Measurements from ENCODE around the gene CDC20. TPM values are rescaled to one million over a fixed set of nuclear protein-coding genes. Genes with fewer than 3 reads are reported as not detected.

Gene CDC20
- total RNA-seq, 2 donors from 2014 or later, result 2.2 to 14.9 TPM

DNA sequence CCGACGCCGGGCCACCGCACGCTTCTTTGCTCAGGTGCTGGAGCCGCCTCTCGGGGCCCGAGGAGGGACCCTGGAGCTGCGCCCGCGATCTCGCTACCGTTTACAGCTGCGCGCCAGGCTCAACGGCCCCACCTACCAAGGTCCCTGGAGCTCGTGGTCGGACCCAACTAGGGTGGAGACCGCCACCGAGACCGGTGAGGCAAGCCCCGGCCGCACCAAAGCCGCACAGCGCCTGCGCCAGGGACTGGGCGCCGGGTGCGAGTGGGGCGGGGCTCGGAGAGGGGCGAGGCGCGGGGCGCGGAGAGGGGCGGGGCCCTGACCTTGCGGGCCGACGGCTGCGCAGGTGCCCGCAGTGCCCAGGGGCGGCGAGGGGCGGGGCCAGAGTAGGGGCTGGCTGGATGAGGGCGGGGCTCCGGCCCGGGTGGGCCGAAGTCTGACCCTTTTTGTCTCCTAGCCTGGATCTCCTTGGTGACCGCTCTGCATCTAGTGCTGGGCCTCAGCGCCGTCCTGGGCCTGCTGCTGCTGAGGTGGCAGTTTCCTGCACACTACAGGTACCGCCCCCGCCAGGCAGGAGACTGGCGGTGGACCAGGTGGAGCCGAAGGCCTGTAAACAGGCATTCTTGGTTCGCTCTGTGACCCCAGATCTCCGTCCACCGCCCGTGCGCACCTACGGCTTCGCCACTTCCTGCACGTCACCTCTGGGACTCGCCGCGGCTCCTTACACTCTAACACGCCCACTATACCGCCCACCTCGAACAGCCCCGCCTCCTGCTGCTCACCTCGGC lies 9.8 kb upstream of the CDC20 start:
- intact Hi-C loops (cut with DNase I), result loop anchor here (2.0 kb wide), 1 partner anchor 52 kb away; no protein-coding TSS in a partner anchor
- peak; percentile 87 for DNase-seq (ENCODE audit: low spot score)

DNA sequence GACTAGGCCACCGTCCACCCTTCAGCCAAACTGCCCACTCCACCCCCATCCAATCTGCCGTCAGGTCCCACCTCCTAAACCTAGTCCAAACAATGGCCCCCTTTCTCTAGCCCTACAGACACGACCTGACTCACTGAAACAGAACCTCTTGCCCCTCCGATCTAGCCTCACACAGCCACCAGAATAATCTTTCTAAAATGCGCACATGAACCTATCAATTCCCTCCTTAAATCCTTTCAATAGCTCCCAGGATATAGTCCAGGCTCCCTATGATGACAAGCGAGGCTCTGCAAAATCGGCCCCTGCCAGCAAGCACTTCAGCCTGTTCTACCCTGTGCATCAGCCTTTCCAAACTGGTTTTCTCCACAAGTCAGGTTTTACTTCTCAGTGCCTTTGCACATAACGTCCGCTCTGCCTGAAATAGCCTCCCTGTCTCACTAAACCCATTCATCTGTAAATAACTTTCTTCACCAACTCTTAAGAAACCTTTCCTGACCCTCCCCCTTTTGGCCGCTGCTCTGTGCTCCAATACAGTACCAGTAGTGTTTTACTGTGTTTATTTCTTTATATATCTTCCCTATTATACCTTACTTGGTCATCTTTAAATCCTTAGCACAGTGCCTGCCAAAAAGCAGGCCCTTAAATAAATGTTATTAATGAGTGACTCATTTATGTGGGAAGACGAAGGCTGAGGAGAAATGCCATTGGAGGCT lies 9.0 kb upstream of the CDC20 start:
- H3K27me3 ChIP-seq (replicated peaks; ENCODE audit: insufficient read depth), result no peaks in the 10 kb centered on the region
- no peaks in the 10 kb centered on the region for H3K36me3 ChIP-seq
- TF ChIP-seq POLR2AphosphoS5 (IDR thresholded peaks at IDR 0.05), result peak; percentile 61
- TF ChIP-seq POLR2A (IDR thresholded peaks at IDR 0.05), result no peak
- intact Hi-C loops (cut with DNase I), result loop anchor here (2.0 kb wide), 1 partner anchor 53 kb away; no protein-coding TSS in a partner anchor
- peak overlapping the region; percentile 96 to 97 for H3K27ac ChIP-seq
- H3K4me1 ChIP-seq (replicated peaks), result no peaks in the 10 kb centered on the region
- DNase-seq (ENCODE audit: low spot score), result peak; percentile 68
- peak overlapping the region; percentile 45 to 52 for H3K4me3 ChIP-seq
- H3K9me3 ChIP-seq, result no peaks in the 10 kb centered on the region
- WGBS, result 22% methylated on average over 11 of the region's 11 CpGs

More for the DNA sequence above, 9.8 kb upstream of the CDC20 start:
- Histone ChIP-seq H3K9me3 (no peaks in the 10 kb centered on the region), H3K27ac (peak overlapping the region; percentile 96 to 97), H3K4me1 (replicated peaks) (no peaks in the 10 kb centered on the region), H3K27me3 (replicated peaks; ENCODE audit: insufficient read depth) (no peaks in the 10 kb centered on the region), H3K4me3 (peak overlapping the region; percentile 45 to 52), H3K36me3 (no peaks in the 10 kb centered on the region)
- 24% methylated on average over 43 of the region's 72 CpGs for WGBS
- peak; percentile 74 for TF ChIP-seq POLR2A (IDR thresholded peaks at IDR 0.05)
- TF ChIP-seq, protein P1, sequence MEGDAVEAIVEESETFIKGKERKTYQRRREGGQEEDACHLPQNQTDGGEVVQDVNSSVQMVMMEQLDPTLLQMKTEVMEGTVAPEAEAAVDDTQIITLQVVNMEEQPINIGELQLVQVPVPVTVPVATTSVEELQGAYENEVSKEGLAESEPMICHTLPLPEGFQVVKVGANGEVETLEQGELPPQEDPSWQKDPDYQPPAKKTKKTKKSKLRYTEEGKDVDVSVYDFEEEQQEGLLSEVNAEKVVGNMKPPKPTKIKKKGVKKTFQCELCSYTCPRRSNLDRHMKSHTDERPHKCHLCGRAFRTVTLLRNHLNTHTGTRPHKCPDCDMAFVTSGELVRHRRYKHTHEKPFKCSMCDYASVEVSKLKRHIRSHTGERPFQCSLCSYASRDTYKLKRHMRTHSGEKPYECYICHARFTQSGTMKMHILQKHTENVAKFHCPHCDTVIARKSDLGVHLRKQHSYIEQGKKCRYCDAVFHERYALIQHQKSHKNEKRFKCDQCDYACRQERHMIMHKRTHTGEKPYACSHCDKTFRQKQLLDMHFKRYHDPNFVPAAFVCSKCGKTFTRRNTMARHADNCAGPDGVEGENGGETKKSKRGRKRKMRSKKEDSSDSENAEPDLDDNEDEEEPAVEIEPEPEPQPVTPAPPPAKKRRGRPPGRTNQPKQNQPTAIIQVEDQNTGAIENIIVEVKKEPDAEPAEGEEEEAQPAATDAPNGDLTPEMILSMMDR (IDR thresholded peaks at IDR 0.05), result peak in 1 of 4 experiments; percentile 11
- peak; percentile 74 for TF ChIP-seq POLR2AphosphoS5 (IDR thresholded peaks at IDR 0.05)

DNA sequence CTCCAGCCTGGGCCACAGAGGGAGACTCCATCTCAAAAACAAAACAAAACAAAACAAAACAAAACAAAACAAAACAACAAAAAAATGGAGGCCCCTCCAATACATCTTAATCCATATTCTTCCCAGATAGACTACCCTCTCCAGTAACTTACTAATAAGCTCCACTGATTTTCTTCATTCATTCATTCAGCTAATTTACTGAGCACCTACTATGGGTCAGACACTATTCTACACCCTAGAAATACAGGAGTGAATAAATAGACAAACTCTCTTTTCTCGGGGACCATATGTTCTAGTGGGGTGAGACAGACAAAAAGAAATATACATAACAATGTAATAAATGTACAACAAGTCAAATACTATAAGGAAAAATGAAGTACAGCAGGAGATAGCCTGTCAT lies 7.8 kb upstream of the CDC20 start:
- no peak for TF ChIP-seq POLR2AphosphoS5 (IDR thresholded peaks at IDR 0.05)
- TF ChIP-seq, protein P1 (IDR thresholded peaks at IDR 0.05), result no peak
- no peak for TF ChIP-seq POLR2A (IDR thresholded peaks at IDR 0.05)

DNA sequence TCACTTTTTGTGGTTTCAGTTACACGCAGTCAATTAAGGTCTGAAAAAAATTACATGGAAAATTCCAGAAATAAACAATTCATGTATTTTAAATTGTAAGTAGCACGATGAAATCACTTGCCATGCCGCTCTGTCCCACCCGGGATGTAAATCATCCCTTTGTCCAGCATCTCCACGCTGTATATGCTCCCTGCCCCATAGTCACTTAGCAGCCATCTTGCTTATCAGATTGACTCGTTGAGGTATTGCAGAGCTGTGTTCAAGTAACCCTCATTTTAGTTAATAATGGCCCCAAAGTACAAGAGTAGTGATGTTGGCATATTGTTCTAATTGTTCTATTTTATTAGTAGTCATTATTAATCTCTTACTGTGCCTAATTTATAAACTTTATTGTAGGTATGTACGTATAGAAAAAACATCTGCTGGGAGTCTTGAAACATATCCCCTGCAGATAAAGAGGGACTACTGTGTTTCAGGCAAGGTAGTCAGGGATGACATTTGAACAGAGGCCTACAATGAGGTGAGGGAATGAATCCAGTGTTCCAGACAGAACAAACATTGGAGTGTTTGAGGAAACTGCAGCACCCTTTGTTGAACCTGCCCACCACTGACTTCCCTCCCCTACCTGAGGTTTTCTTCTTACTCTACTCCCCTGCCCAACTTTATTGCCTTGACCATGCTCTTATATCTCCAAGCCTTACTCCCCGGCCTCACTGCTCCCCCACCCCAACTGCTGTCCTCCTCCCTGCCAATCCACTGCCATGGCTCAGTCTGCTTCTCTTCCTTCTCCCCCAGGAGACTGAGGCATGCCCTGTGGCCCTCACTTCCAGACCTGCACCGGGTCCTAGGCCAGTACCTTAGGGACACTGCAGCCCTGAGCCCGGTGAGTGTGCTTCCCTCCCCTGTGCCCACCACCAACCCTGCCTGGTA lies 7.1 kb upstream of the CDC20 start:
- intact Hi-C loops (cut with DNase I), result no loop called here

More for the DNA sequence above, 7.8 kb upstream of the CDC20 start:
- Histone ChIP-seq H3K36me3 (no peaks in the 10 kb centered on the region), H3K27me3 (replicated peaks; ENCODE audit: insufficient read depth) (no peaks in the 10 kb centered on the region), H3K4me1 (replicated peaks) (no peaks in the 10 kb centered on the region), H3K9me3 (no peaks in the 10 kb centered on the region), H3K27ac (peak overlapping the region in 1 of 2 donors; percentile 97), H3K4me3 (no peak overlapping the region)
- DNase-seq (ENCODE audit: low spot score), result no peak
- 90% methylated on average over 1 of the region's 1 CpG for WGBS
- intact Hi-C loops (cut with DNase I), result no loop called here

More for the DNA sequence above, 7.1 kb upstream of the CDC20 start:
- Histone ChIP-seq H3K27ac (peak overlapping the region in 1 of 2 donors; percentile 97), H3K36me3 (no peaks in the 10 kb centered on the region), H3K4me1 (replicated peaks) (no peaks in the 10 kb centered on the region), H3K4me3 (no peak overlapping the region), H3K9me3 (no peaks in the 10 kb centered on the region), H3K27me3 (replicated peaks; ENCODE audit: insufficient read depth) (no peaks in the 10 kb centered on the region)
- TF ChIP-seq POLR2A (IDR thresholded peaks at IDR 0.05), result no peak
- TF ChIP-seq, protein P1 (IDR thresholded peaks at IDR 0.05), result no peak
- no peak for TF ChIP-seq POLR2AphosphoS5 (IDR thresholded peaks at IDR 0.05)
- no peak for DNase-seq (ENCODE audit: low spot score)
- 84% methylated on average over 10 of the region's 10 CpGs for WGBS

Measured in prostate gland (tissue), 2 donors.